Endothelial cell of umbilical vein (primary cell): ENCODE results near the gene ACOX3. TPM values are rescaled to one million over a fixed set of nuclear protein-coding genes. Genes with fewer than 3 reads are reported as not detected.

ENCODE experiments used
- BruUV-seq: library from RNA; stranded (reverse); fragments of 400-500 nt; replicated peaks from 2 replicates; lab custom pipeline; 2021; lab: Mats Ljungman, UMichigan
- CTCF ChIA-PET: fragments of 300-600, 350-600 bp; sonication (Branson Sonifier 250); formaldehyde crosslinking; loops from one replicate; lab custom pipeline; 2021; ENCODE audit warnings: antibody characterized with exemption, inconsistent platforms; lab: Charles Lee
- POLR2A ChIA-PET: fragments of 300-600, 350-600 bp; sonication (Branson Sonifier 250); formaldehyde crosslinking; loops from one replicate; lab custom pipeline; 2021; ENCODE audit warnings: antibody characterized with exemption, inconsistent platforms; lab: Charles Lee
- DNase-seq: peaks from one replicate; pipeline ENCODE4 v3.0.0-alpha.2; 2011; ENCODE audit warnings: low read depth, low spot score
- FAIRE-seq: peaks from 2 replicates; lab custom pipeline; 2011; peaks lifted over from hg19 to GRCh38; lab: Jason Lieb, UNC
- H2AFZ ChIP-seq: 2 replicates; pipeline ENCODE4 v1.6.0; 2012; ENCODE audit warnings: low read depth, low read length, control low read depth, inconsistent platforms
- H3K27ac ChIP-seq: 2 replicates; pipeline ENCODE4 v1.5.1; 2011; ENCODE audit warnings: low read depth, mild to moderate bottlenecking, control low read depth, low read length, moderate library complexity; ENCODE audit not compliant: insufficient read depth
- H3K27me3 ChIP-seq, 2 experiments: 2 replicates each; pipeline versions ENCODE4 v1.6.0 to v1.6.1; 2011; ENCODE audit warnings: low read length in 2 of 2, mixed read lengths in 1 of 2; ENCODE audit not compliant: control insufficient read depth in 2 of 2, insufficient read depth in 2 of 2
- H3K36me3 ChIP-seq, 2 experiments: 2 replicates in 1 of 2; 3 replicates in 1 of 2; pipeline ENCODE4 v1.5.1; 2011; ENCODE audit warnings: low read length in 2 of 2, mild to moderate bottlenecking in 1 of 2, moderate library complexity in 1 of 2; ENCODE audit not compliant: control insufficient read depth in 2 of 2, insufficient read depth in 2 of 2; ENCODE audit errors: extremely low read depth in 1 of 2
- H3K4me1 ChIP-seq: 3 replicates; pipeline ENCODE4 v1.5.1; 2011; ENCODE audit warnings: mild to moderate bottlenecking, low read length; ENCODE audit not compliant: control insufficient read depth, insufficient read depth; ENCODE audit errors: extremely low read depth
- H3K4me2 ChIP-seq: 2 replicates; pipeline ENCODE4 v1.6.1; 2011; ENCODE audit warnings: low read length, control low read depth, mixed read lengths; ENCODE audit not compliant: insufficient read depth
- H3K4me3 ChIP-seq, 3 experiments: fragments of 200-600 bp in 1 of 3; sonication (generic), shearing (Covaris generic) in 1 of 3; replicated peaks in 1 of 3; 2 replicates each; pipeline ENCODE4 v1.5.1; 2011 to 2016; ENCODE audit warnings: control low read depth in 3 of 3, low read length in 3 of 3, mild to moderate bottlenecking in 2 of 3, inconsistent platforms in 1 of 3, low read depth in 1 of 3, moderate library complexity in 1 of 3; ENCODE audit not compliant: insufficient read depth in 1 of 3
- H3K79me2 ChIP-seq: 2 replicates; pipeline ENCODE4 v1.6.0; 2012; ENCODE audit warnings: low read length, inconsistent platforms; ENCODE audit not compliant: control insufficient read depth, insufficient read depth
- H3K9ac ChIP-seq: replicated peaks from 2 replicates; pipeline ENCODE3; 2011; ENCODE audit warnings: low read length, control low read depth; ENCODE audit not compliant: insufficient read depth; ENCODE audit errors: extremely low read depth
- H3K9me1 ChIP-seq: replicated peaks from 3 replicates; pipeline ENCODE4 v1.6.0; 2011; ENCODE audit warnings: mild to moderate bottlenecking, low read length; ENCODE audit not compliant: control insufficient read depth, insufficient read depth; ENCODE audit errors: extremely low read depth
- H3K9me3 ChIP-seq: replicated peaks from 2 replicates; pipeline ENCODE4 v1.5.1; 2012; ENCODE audit warnings: low read length, inconsistent platforms; ENCODE audit not compliant: control insufficient read depth, insufficient read depth
- H4K20me1 ChIP-seq: replicated peaks from 2 replicates; pipeline ENCODE3; 2011; ENCODE audit warnings: mild to moderate bottlenecking, low read length; ENCODE audit not compliant: control insufficient read depth, insufficient read depth; ENCODE audit errors: extremely low read depth
- CTCF ChIP-seq, 2 donors: IDR thresholded peaks; 1 replicate in 1 of 2; 2 replicates in 1 of 2; pipeline ENCODE4 v1.5.1; 2011; ENCODE audit warnings: low read length in 2 of 2, mild to moderate bottlenecking in 2 of 2, moderate library complexity in 2 of 2, control low read depth in 1 of 2, inconsistent platforms in 1 of 2, low read depth in 1 of 2; ENCODE audit not compliant: insufficient read depth in 1 of 2; ENCODE audit errors: extremely low read depth in 1 of 2
- EZH2 ChIP-seq: IDR thresholded peaks from 2 replicates; pipeline ENCODE4 v1.6.1; 2012; ENCODE audit warnings: borderline replicate concordance, low read depth, mild to moderate bottlenecking, moderate library complexity, low read length, inconsistent platforms; ENCODE audit not compliant: severe bottlenecking
- FOS ChIP-seq: IDR thresholded peaks from 2 replicates; pipeline ENCODE4 v1.6.1; 2011; ENCODE audit warnings: mild to moderate bottlenecking, low read length, moderate library complexity, borderline replicate concordance; ENCODE audit not compliant: insufficient read depth
- GATA2 ChIP-seq: IDR thresholded peaks from 2 replicates; pipeline ENCODE4 v1.7.0; 2011; ENCODE audit warnings: low read depth, mild to moderate bottlenecking, moderate library complexity, mixed read lengths, low read length; ENCODE audit not compliant: insufficient read length, insufficient read depth
- JUN ChIP-seq: IDR thresholded peaks from 2 replicates; pipeline ENCODE4 v1.6.1; 2011; ENCODE audit warnings: borderline replicate concordance, low read depth; ENCODE audit not compliant: insufficient read length, insufficient read depth
- MAX ChIP-seq: IDR thresholded peaks from 2 replicates; pipeline ENCODE4 v1.6.1; 2011; ENCODE audit not compliant: insufficient read depth, insufficient read length
- MYC ChIP-seq: IDR thresholded peaks from one replicate; pipeline ENCODE4 v1.6.1; 2011; ENCODE audit warnings: mild to moderate bottlenecking, low read depth, low read length
- POLR2A ChIP-seq: IDR thresholded peaks from 2 replicates; pipeline ENCODE4 v1.6.1; 2012; ENCODE audit warnings: low read depth, mild to moderate bottlenecking, control low read depth, low read length
- POLR2AphosphoS5 ChIP-seq: IDR thresholded peaks from 2 replicates; pipeline ENCODE4 v1.6.1; 2012; ENCODE audit warnings: low read depth, mild to moderate bottlenecking, control low read depth, low read length, moderate library complexity; ENCODE audit not compliant: insufficient read depth
- dilution Hi-C: fragments of 300-500 bp; cut with MboI; formaldehyde crosslinking; loops from one replicate; pipeline ENCODE4 v1.15.0; 2019; ENCODE audit warnings: low sequenced_read_pairs; ENCODE audit not compliant: extremely low pct_ligation_motif_present
- intact Hi-C: fragments of 100-400 bp; cut with micrococcal nuclease; formaldehyde crosslinking; loops from one replicate; pipeline ENCODE4 v1.10.0; 2022
- polyA plus RNA-seq, 4 experiments: library from polyadenylated mRNA; depleted of rRNA in 3 of 4; stranded (reverse) in 3 of 4; unstranded in 1 of 4; fragments of >200 nt; gene quantifications; 2 replicates each; pipeline versions ENCODE4 v1.2.1 to v1.2.3, GENCODE V29; 2011 to 2012; ENCODE audit warnings: missing spikeins in 1 of 4
- total RNA-seq: library from RNA; stranded (reverse); gene quantifications from 2 replicates; pipeline ENCODE4 v1.2.3, GENCODE V29; 2021

ACOX3 gene
- total and polyA plus RNA-seq, 2 donors (not counting 3 experiments of a cell fraction or from before 2014, with no cell fraction given): 13.0 to 26.3 TPM

GRCh38 chr4:8353912-8354453 lies 86.5 kb downstream of the ACOX3 start:
- no peak for FAIRE-seq

DNA sequence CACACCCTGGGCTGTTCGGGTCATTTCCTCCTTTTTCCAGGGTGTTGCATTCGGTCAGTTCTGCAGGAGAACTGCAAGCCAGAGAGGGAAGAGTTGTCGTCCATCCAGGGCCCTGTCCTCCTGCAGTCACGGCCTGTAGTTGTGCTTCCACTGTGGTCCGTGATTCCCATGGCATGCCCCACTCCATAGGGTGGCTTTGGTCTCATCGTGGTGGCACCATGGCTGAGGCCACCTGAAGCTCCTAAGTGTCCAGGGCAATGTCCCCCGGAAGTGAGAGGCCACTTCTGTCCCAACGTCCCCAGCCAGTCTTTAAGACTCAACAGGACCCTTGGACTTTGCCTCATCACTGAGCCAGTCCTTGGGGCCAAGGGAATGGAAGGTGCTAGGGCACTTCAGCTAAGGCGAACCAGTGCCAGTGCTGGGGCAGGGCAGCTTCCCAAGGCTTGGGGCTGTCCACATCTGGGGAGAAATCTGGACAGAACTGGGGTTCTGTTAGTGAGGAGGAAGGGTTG lies 87.3 kb downstream of the ACOX3 start:
- no peak overlapping the region for H3K4me2 ChIP-seq
- dilution Hi-C loops: no loop called here
- H3K79me2 ChIP-seq: no peaks in the 10 kb centered on the region
- ChIA-PET CTCF (no interaction called here), POLR2A (no interaction called here)
- H4K20me1 ChIP-seq: no peaks in the 10 kb centered on the region
- FAIRE-seq (no peak), DNase-seq (no peak)
- no peak overlapping the region for H3K27ac ChIP-seq
- H3K36me3 ChIP-seq: no peaks in the 10 kb centered on the region
- H3K9me1 ChIP-seq: no peaks in the 10 kb centered on the region
- H3K27me3 ChIP-seq: peaks cover 5 to 9% of the 10 kb centered on the region in 2 experiments
- intact Hi-C loops: no loop called here
- H3K9ac ChIP-seq: no peak overlapping the region
- H3K4me1 ChIP-seq: no peaks in the 10 kb centered on the region
- no peak overlapping the region for H3K4me3 ChIP-seq
- H3K9me3 ChIP-seq: no peaks in the 10 kb centered on the region
- TF ChIP-seq POLR2A (no peak), FOS (no peak), GATA2 (no peak), POLR2AphosphoS5 (no peak), EZH2 (no peak), MYC (no peak), CTCF (IDR thresholded peaks at IDR 0.05; ENCODE audit: extremely low read depth in 1 of 2, insufficient read depth in 1 of 2, low read depth in 1 of 2, low read length in 2 of 2) (no peak), MAX (no peak), JUN (no peak)
- no peak overlapping the region for H2AFZ ChIP-seq
- BruUV-seq: no TSS peak

More at GRCh38 chr4:8353912-8354453, 86.5 kb downstream of the ACOX3 start:
- Histone ChIP-seq H3K4me2 (no peak overlapping the region), H3K4me3 (no peak overlapping the region), H3K9ac (no peak overlapping the region), H4K20me1 (no peaks in the 10 kb centered on the region), H3K9me3 (no peaks in the 10 kb centered on the region), H3K79me2 (no peaks in the 10 kb centered on the region), H2AFZ (no peak overlapping the region), H3K27ac (no peak overlapping the region), H3K9me1 (no peaks in the 10 kb centered on the region), H3K36me3 (no peaks in the 10 kb centered on the region), H3K4me1 (no peaks in the 10 kb centered on the region), H3K27me3 (peaks cover 5 to 9% of the 10 kb centered on the region in 2 experiments)
- no TSS peak for BruUV-seq
- CTCF ChIA-PET: no interaction called here
- intact Hi-C loops: no loop called here
- POLR2A ChIA-PET: no interaction called here
- dilution Hi-C loops: no loop called here
- DNase-seq: no peak
- no peak for TF ChIP-seq MAX
- TF ChIP-seq GATA2: no peak
- TF ChIP-seq POLR2AphosphoS5: no peak
- TF ChIP-seq EZH2: no peak
- TF ChIP-seq POLR2A: no peak
- no peak for TF ChIP-seq JUN
- no peak for TF ChIP-seq FOS
